Smooth muscle cell (in vitro differentiated cells): ENCODE measurements around the gene CPTP. TPM values are rescaled to one million over a fixed set of nuclear protein-coding genes. Genes with fewer than 3 reads are reported as not detected.
A peak's percentile ranks its signal among the peaks of the same experiment; 100 is the strongest.

Source experiments
- DNase-seq: peaks from one replicate; lab custom pipeline; 2025; ENCODE audit not compliant: unreplicated experiment; lab: John Stamatoyannopoulos, UW
- H2AFZ ChIP-seq: fragments of 200-600 bp; sonication (generic); 2 replicates; pipeline ENCODE4 v1.6.0; 2016; ENCODE audit warnings: antibody characterized with exemption, low read depth, mild to moderate bottlenecking
- H3F3A ChIP-seq: fragments of 200-600 bp; sonication (generic); 2 replicates; pipeline ENCODE4 v1.6.0; 2017; ENCODE audit warnings: antibody characterized with exemption, low read depth
- H3K27ac ChIP-seq: fragments of 200-600 bp; sonication (generic); 2 replicates; pipeline ENCODE4 v1.5.1; 2016; ENCODE audit warnings: low read depth, mild to moderate bottlenecking
- H3K27me3 ChIP-seq: fragments of 200-600 bp; sonication (generic); 2 replicates; pipeline ENCODE4 v1.6.1; 2016; ENCODE audit warnings: low read depth, mild to moderate bottlenecking
- H3K36me3 ChIP-seq: fragments of 200-600 bp; sonication (generic); 2 replicates; pipeline ENCODE4 v1.5.1; 2016; ENCODE audit warnings: low read depth
- H3K4me1 ChIP-seq: fragments of 200-600 bp; sonication (generic); 2 replicates; pipeline ENCODE4 v1.5.1; 2016; ENCODE audit warnings: low read depth
- H3K4me2 ChIP-seq: fragments of 200-600 bp; sonication (generic); 2 replicates; pipeline ENCODE4 v1.6.0; 2016; ENCODE audit warnings: mild to moderate bottlenecking
- H3K4me3 ChIP-seq: fragments of 200-600 bp; sonication (generic); 2 replicates; pipeline ENCODE4 v1.5.1; 2016; ENCODE audit warnings: mild to moderate bottlenecking
- H3K79me2 ChIP-seq: fragments of 200-600 bp; sonication (generic); 2 replicates; pipeline ENCODE4 v1.6.0; 2016; ENCODE audit warnings: low read depth, mild to moderate bottlenecking
- H3K9ac ChIP-seq: fragments of 200-600 bp; sonication (generic); 2 replicates; pipeline ENCODE4 v1.6.0; 2016; ENCODE audit warnings: low read depth
- H3K9me3 ChIP-seq: fragments of 200-600 bp; sonication (generic); replicated peaks from 2 replicates; pipeline ENCODE4 v1.5.1; 2016; ENCODE audit warnings: low read depth
- H4K20me1 ChIP-seq: fragments of 200-600 bp; sonication (generic); 2 replicates; pipeline ENCODE4 v1.6.0; 2016; ENCODE audit warnings: low read depth
- CTCF ChIP-seq: fragments of 200-600 bp; sonication (generic); IDR thresholded peaks from 2 replicates; pipeline ENCODE4 v1.5.1; 2017; ENCODE audit warnings: borderline replicate concordance, mild to moderate bottlenecking, antibody characterized with exemption; ENCODE audit not compliant: insufficient read depth, poor library complexity, severe bottlenecking
- WGBS: methylation state at CpG from one replicate; pipeline ENCODE4 v1.1.7; 2016; ENCODE audit warnings: low lambda C conversion rate; 5-methylcytosine and 5-hydroxymethylcytosine counted together
- polyA plus RNA-seq: library from polyadenylated mRNA; unstranded; fragments of >200 nt; fragmentation: Nextera tagmentation; extraction: Ambion mirVana; gene quantifications from 2 replicates; pipeline ENCODE4 v1.2.1, GENCODE V29; 2016
- total RNA-seq: library from RNA; depleted of rRNA; stranded (reverse); fragments of >200 nt; gene quantifications from 2 replicates; pipeline ENCODE4 v1.2.3, GENCODE V29; 2014

Gene CPTP
- total and polyA plus RNA-seq, 2 experiments from 2014 or later, result 16.2 to 34.3 TPM

GRCh38 chr1:1307923-1308755 is 16.5 kb upstream of the CPTP start, which contains the start of the genes ACAP3 and PUSL1:
Gene ACAP3 (minus strand): TSS chr1:1307930. CDS start chr1:1307815, 115 bp downstream.
Gene PUSL1 (plus strand): TSS chr1:1308597. CDS start chr1:1308644, 47 bp downstream.
- no peak for TF ChIP-seq CTCF
- Histone ChIP-seq H3K9me3 (no peaks in the 10 kb centered on the region), H3K4me3 (peak within 1 kb of the TSS; percentile 86), H4K20me1 (peaks cover 75% of the 10 kb centered on the region), H3F3A (peaks cover 4% of the 10 kb centered on the region), H3K27ac (peak within 1 kb of the TSS; percentile 88), H3K79me2 (peaks cover 34% of the 10 kb centered on the region), H2AFZ (peak within 1 kb of the TSS; percentile 94), H3K27me3 (no peaks in the 10 kb centered on the region), H3K4me1 (peaks cover 36% of the 10 kb centered on the region), H3K9ac (peak within 1 kb of the TSS; percentile 85), H3K4me2 (peak within 1 kb of the TSS; percentile 99), H3K36me3 (no peaks in the 10 kb centered on the region)
- WGBS, result 2% methylated on average over 66 of the region's 131 CpGs
- DNase-seq, result peak; percentile 98

- H4K20me1 ChIP-seq, result peaks cover 74% of the 10 kb centered on the region
- no peak for DNase-seq
- H3K27ac ChIP-seq, result peak overlapping the region; percentile 63
- H3K4me2 ChIP-seq, result peak overlapping the region; percentile 99
- peak overlapping the region; percentile 85 for H3K9ac ChIP-seq
- TF ChIP-seq CTCF, result no peak
- H3K4me1 ChIP-seq, result peaks cover 36% of the 10 kb centered on the region
- H2AFZ ChIP-seq, result no peak overlapping the region
- WGBS, result 2% methylated on average over 48 of the region's 66 CpGs
- no peaks in the 10 kb centered on the region for H3K27me3 ChIP-seq
- H3K9me3 ChIP-seq, result no peaks in the 10 kb centered on the region
- H3K4me3 ChIP-seq, result peak overlapping the region; percentile 86
- peaks cover 4% of the 10 kb centered on the region for H3F3A ChIP-seq
- H3K36me3 ChIP-seq, result no peaks in the 10 kb centered on the region
- peaks cover 34% of the 10 kb centered on the region for H3K79me2 ChIP-seq
Observed at GRCh38 chr1:1308756-1309250, 15.8 kb upstream of the CPTP start.

- Histone ChIP-seq H2AFZ (no peak overlapping the region), H3K27ac (peak overlapping the region; percentile 63), H3K27me3 (no peaks in the 10 kb centered on the region), H3K79me2 (peaks cover 32% of the 10 kb centered on the region), H3K4me3 (peak overlapping the region; percentile 86), H4K20me1 (peaks cover 74% of the 10 kb centered on the region), H3K4me1 (peaks cover 34% of the 10 kb centered on the region), H3F3A (peaks cover 4% of the 10 kb centered on the region), H3K9ac (peak overlapping the region; percentile 85), H3K4me2 (peak overlapping the region; percentile 99), H3K36me3 (no peaks in the 10 kb centered on the region), H3K9me3 (no peaks in the 10 kb centered on the region)
- 30% methylated on average over 50 of the region's 57 CpGs for WGBS
- DNase-seq, result no peak
- no peak for TF ChIP-seq CTCF
Observed at GRCh38 chr1:1309251-1310108, 15.1 kb upstream of the CPTP start.
